SU-DHL-6 (cell line): Measurements from ENCODE around the gene PACS1.

ENCODE experiments used
- H2AFZ ChIP-seq: fragments of 200-600 bp; sonication (generic); 2 replicates; pipeline ENCODE4 v1.6.1; 2014; ENCODE audit warnings: low read depth, mild to moderate bottlenecking, moderate library complexity, mixed read lengths, antibody characterized with exemption, low read length; ENCODE audit not compliant: severe bottlenecking
- H3F3A ChIP-seq: fragments of 200-600 bp; shearing (Covaris generic); 2 replicates; pipeline ENCODE4 v1.6.0; 2016; ENCODE audit warnings: antibody characterized with exemption, mild to moderate bottlenecking; ENCODE audit not compliant: insufficient read depth
- H3K27ac ChIP-seq: fragments of 200-600 bp; sonication (generic); 2 replicates; pipeline ENCODE4 v1.5.1; 2016; ENCODE audit warnings: low read depth, mild to moderate bottlenecking, low read length, moderate library complexity, mixed read lengths
- H3K27me3 ChIP-seq: fragments of 200-600 bp; sonication (generic), shearing (Covaris generic); 2 replicates; pipeline ENCODE4 v1.6.0; 2014; ENCODE audit warnings: mild to moderate bottlenecking, low read length
- H3K36me3 ChIP-seq: fragments of 200-600 bp; sonication (generic); 2 replicates; pipeline ENCODE4 v1.6.1; 2014; ENCODE audit warnings: mild to moderate bottlenecking, low read length, mixed read lengths
- H3K4me2 ChIP-seq: fragments of 300-600, 200-600 bp; shearing (Covaris generic), sonication (generic); 2 replicates; pipeline ENCODE4 v1.6.0; 2014; ENCODE audit warnings: low read length, low read depth, mild to moderate bottlenecking; ENCODE audit not compliant: poor library complexity, severe bottlenecking
- H3K4me3 ChIP-seq: fragments of 200-600 bp; sonication (generic); 2 replicates; pipeline ENCODE4 v1.5.1; 2014; ENCODE audit warnings: antibody characterized with exemption, low read length, mild to moderate bottlenecking, mixed read lengths; ENCODE audit not compliant: insufficient read depth, poor library complexity, severe bottlenecking
- H3K79me2 ChIP-seq: fragments of 200-600 bp; sonication (generic); 2 replicates; pipeline ENCODE4 v1.6.1; 2014; ENCODE audit warnings: mild to moderate bottlenecking, low read length, moderate library complexity; ENCODE audit not compliant: insufficient read depth
- H3K9ac ChIP-seq: fragments of 200-600 bp; sonication (generic); 2 replicates; pipeline ENCODE4 v1.7.0; 2014; ENCODE audit warnings: mild to moderate bottlenecking, low read length
- H3K9me2 ChIP-seq: fragments of 200-600 bp; sonication (generic); replicated peaks from 2 replicates; pipeline ENCODE4 v1.6.1; 2014; ENCODE audit warnings: low read length; ENCODE audit not compliant: insufficient read depth
- H3K9me3 ChIP-seq: fragments of 200-600 bp; sonication (generic); 2 replicates; pipeline ENCODE4 v1.6.1; 2014; ENCODE audit warnings: low read length, mixed read lengths; ENCODE audit not compliant: insufficient read depth
- H4K20me1 ChIP-seq: fragments of 200-600 bp; sonication (generic); 2 replicates; pipeline ENCODE4 v1.6.1; 2014; ENCODE audit warnings: low read depth, mild to moderate bottlenecking, antibody characterized with exemption, low read length, moderate library complexity, mixed read lengths
- CTCF ChIP-seq: fragments of 200-600 bp; sonication (generic); IDR thresholded peaks from one replicate; pipeline ENCODE4 v1.5.1; 2017; ENCODE audit warnings: antibody characterized with exemption, mild to moderate bottlenecking, low read length, moderate library complexity; ENCODE audit not compliant: insufficient read depth, poor library complexity, severe bottlenecking
- EZH2phosphoT487 ChIP-seq: fragments of 200-600 bp; sonication (generic), shearing (Covaris generic); conservative IDR thresholded peaks from 2 replicates; pipeline ENCODE4 v1.6.1; 2018; ENCODE audit warnings: mild to moderate bottlenecking, antibody characterized with exemption, low read length, moderate library complexity, mixed read lengths

The PACS1 gene

GRCh38 chr11:66178871-66179270, 108.8 kb downstream of the PACS1 start:
- H4K20me1 ChIP-seq, result no peaks in the 10 kb centered on the region
- no peaks in the 10 kb centered on the region for H3K36me3 ChIP-seq
- H3K79me2 ChIP-seq, result no peaks in the 10 kb centered on the region
- no peaks in the 10 kb centered on the region for H3K27me3 ChIP-seq
- TF ChIP-seq CTCF, result no peak
- no peak for TF ChIP-seq EZH2phosphoT487
- no peak overlapping the region for H3K9ac ChIP-seq
- no peak overlapping the region for H3K4me3 ChIP-seq
- no peak overlapping the region for H3K27ac ChIP-seq
- no peaks in the 10 kb centered on the region for H3K9me3 ChIP-seq
- no peaks in the 10 kb centered on the region for H3F3A ChIP-seq
- no peak overlapping the region for H2AFZ ChIP-seq
- no peak overlapping the region for H3K4me2 ChIP-seq
- no peaks in the 10 kb centered on the region for H3K9me2 ChIP-seq

GRCh38 chr11:66181632-66182315, 111.7 kb downstream of the PACS1 start:
- Histone ChIP-seq H3K27me3 (no peaks in the 10 kb centered on the region), H3K27ac (no peak overlapping the region), H3F3A (no peaks in the 10 kb centered on the region)

GRCh38 chr11:66183494-66184048, 113.5 kb downstream of the PACS1 start:
- H2AFZ ChIP-seq, result no peak overlapping the region
- no peaks in the 10 kb centered on the region for H3K27me3 ChIP-seq
- H3K27ac ChIP-seq, result no peak overlapping the region
- H3K9me2 ChIP-seq, result no peaks in the 10 kb centered on the region
- H3K9me3 ChIP-seq, result no peaks in the 10 kb centered on the region
- H3F3A ChIP-seq, result no peaks in the 10 kb centered on the region
- no peak overlapping the region for H3K4me3 ChIP-seq
- no peak overlapping the region for H3K4me2 ChIP-seq
- no peaks in the 10 kb centered on the region for H4K20me1 ChIP-seq
- no peak overlapping the region for H3K9ac ChIP-seq
- H3K36me3 ChIP-seq, result no peaks in the 10 kb centered on the region
- TF ChIP-seq CTCF (no peak), EZH2phosphoT487 (no peak)
- H3K79me2 ChIP-seq, result no peaks in the 10 kb centered on the region

More at GRCh38 chr11:66181632-66182315, 111.7 kb downstream of the PACS1 start:
- Histone ChIP-seq H3K36me3 (no peaks in the 10 kb centered on the region), H3K4me2 (no peak overlapping the region), H3K4me3 (no peak overlapping the region), H2AFZ (no peak overlapping the region), H3K9me2 (no peaks in the 10 kb centered on the region), H3K79me2 (no peaks in the 10 kb centered on the region), H3K9ac (no peak overlapping the region), H4K20me1 (no peaks in the 10 kb centered on the region), H3K9me3 (no peaks in the 10 kb centered on the region)
- TF ChIP-seq EZH2phosphoT487, result no peak

- no peaks in the 10 kb centered on the region for H3K9me3 ChIP-seq
- no peak overlapping the region for H3K4me2 ChIP-seq
- no peak overlapping the region for H3K4me3 ChIP-seq
- no peaks in the 10 kb centered on the region for H3K9me2 ChIP-seq
- no peaks in the 10 kb centered on the region for H3F3A ChIP-seq
- no peak overlapping the region for H3K9ac ChIP-seq
- no peak for TF ChIP-seq EZH2phosphoT487
- TF ChIP-seq CTCF, result no peak
- no peaks in the 10 kb centered on the region for H3K79me2 ChIP-seq
- no peaks in the 10 kb centered on the region for H3K36me3 ChIP-seq
- no peak overlapping the region for H3K27ac ChIP-seq
- no peaks in the 10 kb centered on the region for H3K27me3 ChIP-seq
- H2AFZ ChIP-seq, result no peak overlapping the region
- no peaks in the 10 kb centered on the region for H4K20me1 ChIP-seq
Measured at GRCh38 chr11:66184728-66185127, 114.7 kb downstream of the PACS1 start.
